ENCODE measurements around the gene GSE1.

GSE1 gene

GRCh38 chr16:85614338-85615013 lies 1.4 kb downstream of the GSE1 start:
- Histone ChIP-seq H3K36me3 (no peaks in the 10 kb centered on the region), H3K4me1 (peaks cover 5 to 76% (median 45%) of the 10 kb centered on the region in 4 donors), H3K4me3 (peak overlapping the region; percentile 65 to 85), H3K9me3 (no peaks in the 10 kb centered on the region), H3K27me3 (no peaks in the 10 kb centered on the region), H3K27ac (peak overlapping the region; percentile 96 to 98)
- no peak for DNase-seq
- intact Hi-C loops (cut with DNase I; ENCODE audit: low total_unique reads) = loop anchor here (5.0 to 10.0 kb wide), 3 partner anchors 57 to 292 kb away; no protein-coding TSS in a partner anchor
- TF ChIP-seq CTCF (IDR thresholded peaks at IDR 0.05) = no peak

DNA sequence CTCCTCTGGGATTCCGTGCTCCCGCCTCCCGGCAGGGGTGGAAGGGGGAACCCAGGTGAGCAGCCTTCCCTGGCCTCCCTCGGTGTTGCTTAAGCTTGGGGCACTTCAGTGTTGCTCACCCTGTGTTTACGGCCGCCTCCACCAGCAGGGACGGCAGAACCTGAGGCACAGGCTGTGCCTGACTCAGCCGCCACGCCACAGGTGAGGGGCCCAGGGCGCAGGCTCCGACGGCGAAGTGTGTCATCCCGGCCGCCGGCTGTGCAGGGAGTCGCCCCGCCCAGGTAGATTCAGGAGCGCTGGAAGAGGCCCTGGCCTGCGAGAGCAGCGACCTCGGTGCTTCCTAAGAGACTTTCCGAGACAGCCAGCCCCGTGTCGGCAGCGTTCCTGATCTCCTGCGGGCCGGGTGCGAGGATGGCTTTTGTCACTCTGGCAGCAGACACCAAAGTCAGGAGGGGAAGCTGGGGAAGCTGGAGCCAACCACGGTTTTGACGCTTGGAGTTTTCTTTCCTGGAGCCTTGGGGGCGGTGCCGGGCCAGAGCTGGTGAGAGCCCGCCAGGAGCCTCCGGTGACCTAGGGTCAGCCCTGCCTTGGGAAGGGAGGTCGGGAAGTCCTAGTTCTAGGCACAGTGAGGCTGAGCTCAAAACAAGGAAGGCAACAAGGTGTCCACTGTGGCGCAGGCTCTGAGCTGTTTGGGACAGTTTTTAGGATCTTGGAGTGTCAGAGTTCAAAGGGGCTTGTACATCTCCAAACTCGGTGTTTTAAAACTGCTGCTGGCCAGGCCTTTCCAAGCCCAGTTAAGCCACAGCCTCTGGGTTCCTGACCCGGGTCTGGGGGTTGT lies 2.1 kb downstream of the GSE1 start:
- DNase-seq = peak; percentile 43 to 77
- H3K27me3 ChIP-seq = no peaks in the 10 kb centered on the region
- intact Hi-C loops (cut with DNase I; ENCODE audit: low total_unique reads) = loop anchor here (10.0 kb wide), 1 partner anchor 220 kb away; no protein-coding TSS in a partner anchor
- peak overlapping the region in 1 of 2 donors; percentile 85 for H3K4me3 ChIP-seq
- no peak for TF ChIP-seq CTCF (IDR thresholded peaks at IDR 0.05)
- H3K9me3 ChIP-seq = no peaks in the 10 kb centered on the region
- peaks cover 3 to 69% (median 40%) of the 10 kb centered on the region in 4 donors for H3K4me1 ChIP-seq
- no peaks in the 10 kb centered on the region for H3K36me3 ChIP-seq
- peak overlapping the region; percentile 96 to 98 for H3K27ac ChIP-seq

GRCh38 chr16:85615852-85616606 lies 2.9 kb downstream of the GSE1 start:
- peak; percentile 81 to 86 for DNase-seq
- no peaks in the 10 kb centered on the region for H3K27me3 ChIP-seq
- TF ChIP-seq CTCF (IDR thresholded peaks at IDR 0.05) = peak; percentile 76 to 81
- H3K36me3 ChIP-seq = no peaks in the 10 kb centered on the region
- H3K27ac ChIP-seq = peak overlapping the region in 1 of 2 donors; percentile 98
- intact Hi-C loops (cut with DNase I; ENCODE audit: low total_unique reads) = loop anchor here (10.0 kb wide), 1 partner anchor 221 kb away; no protein-coding TSS in a partner anchor
- peaks cover 0 to 61% (median 33%) of the 10 kb centered on the region in 4 donors for H3K4me1 ChIP-seq
- no peaks in the 10 kb centered on the region for H3K9me3 ChIP-seq
- H3K4me3 ChIP-seq = no peak overlapping the region

- H3K4me3 ChIP-seq = no peak overlapping the region
- peak in 1 of 2 donors; percentile 39 for DNase-seq
- H3K27ac ChIP-seq = no peak overlapping the region
- intact Hi-C loops (cut with DNase I; ENCODE audit: low total_unique reads) = loop anchor here (10.0 kb wide), 1 partner anchor 222 kb away; no protein-coding TSS in a partner anchor
- H3K36me3 ChIP-seq = no peaks in the 10 kb centered on the region
- peaks cover 0 to 55% (median 29%) of the 10 kb centered on the region in 4 donors for H3K4me1 ChIP-seq
- H3K9me3 ChIP-seq = no peaks in the 10 kb centered on the region
- TF ChIP-seq CTCF (IDR thresholded peaks at IDR 0.05) = no peak
- no peaks in the 10 kb centered on the region for H3K27me3 ChIP-seq
Observed at GRCh38 chr16:85616607-85617321, 3.6 kb downstream of the GSE1 start.

- Histone ChIP-seq H3K27me3 (no peaks in the 10 kb centered on the region), H3K36me3 (no peaks in the 10 kb centered on the region), H3K4me3 (no peak overlapping the region), H3K27ac (no peak overlapping the region), H3K4me1 (peaks cover 0 to 49% (median 19%) of the 10 kb centered on the region in 4 donors), H3K9me3 (no peaks in the 10 kb centered on the region)
- intact Hi-C loops (cut with DNase I; ENCODE audit: low total_unique reads) = loop anchor here (10.0 kb wide), 1 partner anchor 223 kb away; no protein-coding TSS in a partner anchor
- TF ChIP-seq CTCF (IDR thresholded peaks at IDR 0.05) = no peak
- no peak for DNase-seq
Observed at GRCh38 chr16:85617948-85618347, 4.8 kb downstream of the GSE1 start.
